ENCODE measurements around the gene VPS13C.

GRCh38 chr15:61978225-61978624 lies 82.0 kb downstream of the VPS13C start:
- no peak for TF ChIP-seq POLR2A (IDR thresholded peaks at IDR 0.05; ENCODE audit: borderline replicate concordance, extremely low read depth, insufficient read depth, insufficient read length)
- no peak for TF ChIP-seq ZBTB33 (IDR thresholded peaks at IDR 0.05; ENCODE audit: extremely low read depth, insufficient replicate concordance, low read length)
- TF ChIP-seq CTCF (IDR thresholded peaks at IDR 0.05 in 2 of 3, conservative IDR thresholded peaks at IDR 0.05 in 1 of 3; ENCODE audit: borderline replicate concordance in 1 of 3, insufficient read depth in 1 of 3, low read depth in 2 of 3, low read length in 2 of 3): no peak
- TF ChIP-seq JUND (IDR thresholded peaks at IDR 0.05): no peak
- no peak for TF ChIP-seq SP1 (IDR thresholded peaks at IDR 0.05; ENCODE audit: low read depth)
- no peak for TF ChIP-seq REST (IDR thresholded peaks at IDR 0.05; ENCODE audit: low read depth)
- no peak for TF ChIP-seq MAX (IDR thresholded peaks at IDR 0.05)
- no peak for TF ChIP-seq POLR2AphosphoS5 (IDR thresholded peaks at IDR 0.05; ENCODE audit: low read depth, low read length)
- no peak for TF ChIP-seq FOSL1 (IDR thresholded peaks at IDR 0.05; ENCODE audit: low read depth)
